CD4-positive, alpha-beta T cell (primary cell): ENCODE measurements around the gene TRIM3. TPM values are rescaled to one million over a fixed set of nuclear protein-coding genes. Genes with fewer than 3 reads are reported as not detected.

Experiments used
- ATAC-seq: fragments of 200-7000 bp; cut with Tn5 transposase; one replicate; pipeline ENCODE4 v1.10.0; 2022; ENCODE audit warnings: mild to moderate bottlenecking; ENCODE audit not compliant: poor library complexity
- CTCF ChIA-PET: fragments of 350-600 bp; sonication (Branson Sonifier 250); formaldehyde crosslinking; loops from one replicate; lab custom pipeline; 2021; ENCODE audit warnings: antibody characterized with exemption, inconsistent platforms; lab: Charles Lee
- POLR2A ChIA-PET: fragments of 350-600 bp; sonication (Branson Sonifier 250); formaldehyde crosslinking; loops from one replicate; lab custom pipeline; 2021; ENCODE audit warnings: antibody characterized with exemption, inconsistent platforms; lab: Charles Lee
- DNase-seq, 14 experiments: peaks; one replicate each; pipeline ENCODE4 v3.0.0-alpha.2; 2013 to 2020; ENCODE audit warnings: mixed read lengths in 2 of 14
- H3K27ac ChIP-seq, 2 donors: one replicate each; pipeline versions ENCODE4 v1.5.1 to v1.7.0; 2013; ENCODE audit warnings: low read length in 2 of 2, low read depth in 1 of 2, mild to moderate bottlenecking in 1 of 2
- H3K27me3 ChIP-seq, 2 experiments: 1 replicate in 1 of 2; 2 replicates in 1 of 2; pipeline versions ENCODE4 v1.6.1 to v1.7.0; 2013; ENCODE audit warnings: low read length in 2 of 2, control low read depth in 1 of 2, mild to moderate bottlenecking in 1 of 2, moderate library complexity in 1 of 2; ENCODE audit not compliant: insufficient read depth in 2 of 2, control insufficient read depth in 1 of 2
- H3K36me3 ChIP-seq: one replicate; pipeline ENCODE4 v1.6.1; 2013; ENCODE audit warnings: low read length, control low read depth; ENCODE audit not compliant: insufficient read depth
- H3K4me1 ChIP-seq: one replicate; pipeline ENCODE4 v1.6.1; 2013; ENCODE audit warnings: low read length, control low read depth; ENCODE audit not compliant: insufficient read depth
- H3K4me3 ChIP-seq: one replicate; pipeline ENCODE4 v1.5.1; 2013; ENCODE audit warnings: mild to moderate bottlenecking, low read length, moderate library complexity
- H3K9me3 ChIP-seq, 2 experiments: 1 replicate in 1 of 2; 2 replicates in 1 of 2; pipeline versions ENCODE4 v1.6.1 to v1.7.0; 2013; ENCODE audit warnings: low read length in 2 of 2, mild to moderate bottlenecking in 2 of 2, control low read depth in 1 of 2, moderate library complexity in 1 of 2; ENCODE audit not compliant: control insufficient read depth in 1 of 2, insufficient read depth in 1 of 2
- H3K27ac Mint-ChIP-seq: one replicate; pipeline ENCODE4 v1.8.0; 2020; ENCODE audit warnings: mixed read lengths
- H3K27me3 Mint-ChIP-seq: one replicate; pipeline ENCODE4 v1.8.0; 2021; ENCODE audit warnings: mixed read lengths
- H3K36me3 Mint-ChIP-seq: one replicate; pipeline ENCODE4 v1.8.0; 2021; ENCODE audit warnings: low read depth, mixed read lengths
- H3K4me1 Mint-ChIP-seq: one replicate; pipeline ENCODE4 v1.8.0; 2021; ENCODE audit warnings: low read depth, mixed read lengths
- H3K4me3 Mint-ChIP-seq: one replicate; pipeline ENCODE4 v1.8.0; 2020; ENCODE audit warnings: mild to moderate bottlenecking, mixed read lengths
- H3K9me3 Mint-ChIP-seq: one replicate; pipeline ENCODE4 v1.8.0; 2020; ENCODE audit warnings: mixed read lengths
- intact Hi-C, 2 experiments: fragments of 100-400 bp; cut with DNase I in 1 of 2; cut with micrococcal nuclease in 1 of 2; formaldehyde crosslinking; loops; one replicate each; pipeline versions ENCODE4 v1.15.1 to v1.9.0; 2023 to 2025; cut with DNase I, micrococcal nuclease
- total RNA-seq, 174 experiments: library from RNA in 2 of 174; stranded (reverse) in 2 of 174; gene quantifications; one replicate each; pipeline ENCODE4 v1.2.3 and lab custom pipeline; 2021 to 2026
- TF ChIP-seq, protein P1 (sequence below): fragments of 200-600 bp; IDR thresholded peaks from one replicate; pipeline ENCODE4 v1.8.0; 2022; ENCODE audit warnings: antibody characterized with exemption, mild to moderate bottlenecking

TRIM3 gene
- total RNA-seq, 2 experiments from 2014 or later: 16.4 to 16.6 TPM

DNA sequence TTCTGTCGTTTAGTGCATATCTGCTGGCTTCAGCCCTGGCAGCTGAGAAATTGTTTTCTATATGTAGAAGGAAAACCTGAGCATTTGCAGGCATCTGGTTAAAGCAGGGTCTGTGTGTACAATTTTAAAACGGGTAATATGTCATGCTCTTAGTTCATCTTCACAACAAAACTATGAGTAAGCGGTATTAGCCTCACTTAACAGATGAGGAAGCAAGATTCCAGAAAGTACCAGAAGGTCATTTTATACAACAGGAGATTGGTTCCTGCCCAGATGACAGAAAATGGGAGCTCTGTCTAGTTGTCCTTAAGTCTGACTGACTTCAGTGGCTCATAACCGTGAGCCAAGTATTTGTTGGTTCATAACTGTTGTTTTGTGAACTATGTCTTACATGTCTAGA lies 8.7 kb upstream of the TRIM3 start:
- peak overlapping the region; percentile 99 for H3K27ac Mint-ChIP-seq
- CTCF ChIA-PET: interaction anchor here (1.2 to 2.2 kb wide), 5 partner anchors 39 to 199 kb away, joined by 3 to 8 read pairs (median 6); partner anchors contain the start of gene TAF10
- H3K4me3 ChIP-seq: peak overlapping the region; percentile 83

DNA sequence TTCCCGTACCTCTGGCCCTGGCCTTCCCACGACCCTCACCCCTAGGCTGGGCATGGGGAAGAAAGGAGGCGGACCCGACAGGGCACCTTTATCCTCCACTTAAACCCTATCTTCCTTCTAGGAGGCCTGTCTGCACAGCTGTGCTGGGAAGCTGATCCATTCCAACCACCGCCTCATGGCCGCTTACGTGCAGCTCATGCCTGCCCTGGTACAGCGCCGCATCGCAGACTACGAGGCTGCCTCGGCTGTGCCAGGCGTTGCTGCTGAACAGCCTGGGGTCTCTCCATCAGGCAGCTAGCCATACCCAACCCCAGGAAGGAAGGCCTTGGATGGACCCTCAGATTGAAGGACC lies 8.2 kb upstream of the TRIM3 start:
- DNase-seq: no peak
- peaks cover 51% of the 10 kb centered on the region for H3K36me3 Mint-ChIP-seq
- H3K27ac ChIP-seq: peak overlapping the region; percentile 87 to 95
- H3K4me1 Mint-ChIP-seq: peaks cover 42% of the 10 kb centered on the region
- TF ChIP-seq, protein P1, sequence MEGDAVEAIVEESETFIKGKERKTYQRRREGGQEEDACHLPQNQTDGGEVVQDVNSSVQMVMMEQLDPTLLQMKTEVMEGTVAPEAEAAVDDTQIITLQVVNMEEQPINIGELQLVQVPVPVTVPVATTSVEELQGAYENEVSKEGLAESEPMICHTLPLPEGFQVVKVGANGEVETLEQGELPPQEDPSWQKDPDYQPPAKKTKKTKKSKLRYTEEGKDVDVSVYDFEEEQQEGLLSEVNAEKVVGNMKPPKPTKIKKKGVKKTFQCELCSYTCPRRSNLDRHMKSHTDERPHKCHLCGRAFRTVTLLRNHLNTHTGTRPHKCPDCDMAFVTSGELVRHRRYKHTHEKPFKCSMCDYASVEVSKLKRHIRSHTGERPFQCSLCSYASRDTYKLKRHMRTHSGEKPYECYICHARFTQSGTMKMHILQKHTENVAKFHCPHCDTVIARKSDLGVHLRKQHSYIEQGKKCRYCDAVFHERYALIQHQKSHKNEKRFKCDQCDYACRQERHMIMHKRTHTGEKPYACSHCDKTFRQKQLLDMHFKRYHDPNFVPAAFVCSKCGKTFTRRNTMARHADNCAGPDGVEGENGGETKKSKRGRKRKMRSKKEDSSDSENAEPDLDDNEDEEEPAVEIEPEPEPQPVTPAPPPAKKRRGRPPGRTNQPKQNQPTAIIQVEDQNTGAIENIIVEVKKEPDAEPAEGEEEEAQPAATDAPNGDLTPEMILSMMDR: no peak
- POLR2A ChIA-PET: interaction anchor here (0.7 to 2.7 kb wide), 28 partner anchors 8 to 1505 kb away, joined by 3 to 27 read pairs (median 6); partner anchors contain the start of genes APBB1, EIF3F, FHIP1B and MRPL17
- H3K4me1 ChIP-seq: peaks cover 39% of the 10 kb centered on the region
- no peaks in the 10 kb centered on the region for H3K27me3 ChIP-seq
- peaks cover 69% of the 10 kb centered on the region for H3K36me3 ChIP-seq
- peak overlapping the region; percentile 83 for H3K4me3 ChIP-seq
- peak overlapping the region; percentile 98 for H3K4me3 Mint-ChIP-seq
- H3K27me3 Mint-ChIP-seq: no peaks in the 10 kb centered on the region
- H3K9me3 Mint-ChIP-seq: no peaks in the 10 kb centered on the region
- intact Hi-C loops: loop anchor here (1.0 to 5.0 kb wide), 8 partner anchors 92 to 1505 kb away; partner anchors contain the start of genes FHIP1B (in 2 of the 2), ILK (in 2 of the 2), MRPL17 (in 2 of the 2) and RRP8 (in 2 of the 2)
- CTCF ChIA-PET: interaction anchor here (1.2 to 1.9 kb wide), 5 partner anchors 38 to 201 kb away, joined by 3 to 8 read pairs (median 6); partner anchors contain the start of gene MRPL17
- ATAC-seq: peak; percentile 5
- no peaks in the 10 kb centered on the region for H3K9me3 ChIP-seq
- H3K27ac Mint-ChIP-seq: peak overlapping the region; percentile 99

More for the DNA sequence above, 8.7 kb upstream of the TRIM3 start:
- Histone ChIP-seq H3K27ac (peak overlapping the region; percentile 87 to 95), H3K36me3 (peaks cover 67% of the 10 kb centered on the region), H3K9me3 (no peaks in the 10 kb centered on the region), H3K4me1 (peaks cover 39% of the 10 kb centered on the region), H3K27me3 (no peaks in the 10 kb centered on the region)
- H3K9me3 Mint-ChIP-seq: no peaks in the 10 kb centered on the region
- H3K36me3 Mint-ChIP-seq: peaks cover 46% of the 10 kb centered on the region
- TF ChIP-seq, protein P1: no peak
- ATAC-seq (no peak), DNase-seq (peak in 1 of 14 experiments; percentile 21)
- intact Hi-C loops: loop anchor here (5.0 kb wide), 5 partner anchors 120 to 1505 kb away; partner anchors contain the start of genes ILK (in 2 of the 2), RRP8 (in 2 of the 2), EIF3F (in 1 of the 2) and FHIP1B (in 1 of the 2)
- H3K4me3 Mint-ChIP-seq: peak overlapping the region; percentile 98
- H3K27me3 Mint-ChIP-seq: no peaks in the 10 kb centered on the region
- POLR2A ChIA-PET: interaction anchor here (1.3 to 2.7 kb wide), 14 partner anchors 8 to 793 kb away, joined by 3 to 27 read pairs (median 10); partner anchors contain the start of genes APBB1, MRPL17, SMPD1 and TAF10
- peaks cover 42% of the 10 kb centered on the region for H3K4me1 Mint-ChIP-seq

DNA sequence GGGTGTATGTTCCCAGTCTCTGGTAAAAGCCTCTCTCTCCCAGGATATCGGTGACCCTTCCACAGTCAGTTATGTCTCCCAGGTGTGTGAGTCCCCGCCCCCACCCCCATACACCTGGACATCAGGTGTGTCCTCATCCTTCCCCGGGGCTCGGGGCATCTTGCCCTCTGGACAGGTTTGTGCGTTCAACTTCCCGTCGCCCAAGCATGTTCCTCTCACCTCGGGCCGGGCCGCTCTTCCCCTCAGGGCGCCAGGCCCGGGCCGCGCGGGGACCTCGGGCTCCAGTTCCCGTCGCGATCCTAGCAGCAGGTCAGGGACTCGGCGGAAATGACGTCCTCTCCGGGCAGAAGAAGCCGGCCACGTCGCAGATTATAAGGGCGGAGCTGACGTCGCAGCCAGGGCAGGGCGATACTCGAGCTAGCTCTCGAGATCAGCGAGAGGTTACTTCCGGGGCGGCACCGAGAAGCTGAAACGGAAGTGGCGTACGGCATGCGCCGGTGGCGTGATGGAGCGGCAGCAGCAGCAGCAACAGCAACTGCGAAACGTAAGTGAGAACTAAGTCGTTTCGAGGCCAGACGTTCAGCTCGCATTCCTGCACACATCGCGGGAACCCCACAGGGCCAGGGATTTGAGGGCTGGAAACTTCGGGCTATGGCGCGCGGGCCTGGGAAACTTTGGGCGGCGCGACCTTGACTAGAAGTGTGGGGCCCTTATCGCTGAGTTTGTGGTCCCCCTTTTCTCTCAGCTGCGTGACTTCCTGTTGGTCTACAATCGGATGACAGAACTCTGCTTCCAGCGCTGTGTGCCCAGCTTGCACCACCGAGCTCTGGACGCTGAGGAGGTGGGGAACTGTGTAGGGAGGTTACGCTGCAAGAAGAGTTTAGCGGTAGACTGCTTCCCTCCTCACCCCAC lies 7.5 kb upstream of the TRIM3 start, which contains the start of the genes ARFIP2 and TIMM10B:
ARFIP2 (minus strand) TSS at position 320 of the 912 bp plus-strand sequence. CDS start 910 bp downstream, outside the sequence.
TIMM10B (plus strand) TSS at position 490 of the 912 bp plus-strand sequence; CDS start at position 506, 16 bp downstream.
- H3K27me3 Mint-ChIP-seq: no peaks in the 10 kb centered on the region
- peaks cover 42% of the 10 kb centered on the region for H3K4me1 Mint-ChIP-seq
- ATAC-seq (peak; percentile 94), DNase-seq (peak; percentile 92 to 99 (median 96))
- peak within 1 kb of the TSS; percentile 87 to 95 for H3K27ac ChIP-seq
- ChIA-PET CTCF (interaction anchor here (0.9 to 1.9 kb wide), 5 partner anchors 34 to 202 kb away, joined by 3 to 8 read pairs (median 6); partner anchors contain the start of gene MRPL17), POLR2A (interaction anchor here (0.7 to 2.7 kb wide), 30 partner anchors 8 to 1506 kb away, joined by 3 to 27 read pairs (median 6); partner anchors contain the start of genes APBB1, EIF3F, FHIP1B and MRPL17)
- no peaks in the 10 kb centered on the region for H3K9me3 ChIP-seq
- H3K4me3 ChIP-seq: peak within 1 kb of the TSS; percentile 83
- no peaks in the 10 kb centered on the region for H3K27me3 ChIP-seq
- peaks cover 39% of the 10 kb centered on the region for H3K4me1 ChIP-seq
- H3K4me3 Mint-ChIP-seq: peak within 1 kb of the TSS; percentile 98
- intact Hi-C loops: loop anchor here (1.0 to 5.0 kb wide), 8 partner anchors 91 to 1506 kb away; partner anchors contain the start of genes FHIP1B (in 2 of the 2), ILK (in 2 of the 2), MRPL17 (in 2 of the 2) and RRP8 (in 2 of the 2)
- H3K36me3 ChIP-seq: peaks cover 67% of the 10 kb centered on the region
- H3K27ac Mint-ChIP-seq: peak within 1 kb of the TSS; percentile 99
- no peaks in the 10 kb centered on the region for H3K9me3 Mint-ChIP-seq
- H3K36me3 Mint-ChIP-seq: peaks cover 55% of the 10 kb centered on the region
- TF ChIP-seq, protein P1: no peak
